Hindlimb muscle (tissue), 1 donor: ENCODE data around the gene NDUFAF8. TPM values are rescaled to one million over a fixed set of nuclear protein-coding genes. Genes with fewer than 3 reads are reported as not detected.

ENCODE experiments used
- DNase-seq: peaks from one replicate; pipeline ENCODE4 v3.0.0-alpha.2; 2013
- polyA plus RNA-seq: library from polyadenylated mRNA; unstranded; fragments of 120-200 nt; gene quantifications from one replicate; pipeline ENCODE4 v1.2.1, GENCODE V29; 2013; ENCODE audit not compliant: insufficient read length

Gene NDUFAF8
- polyA plus RNA-seq, 1 donor, result 48.8 TPM

DNA sequence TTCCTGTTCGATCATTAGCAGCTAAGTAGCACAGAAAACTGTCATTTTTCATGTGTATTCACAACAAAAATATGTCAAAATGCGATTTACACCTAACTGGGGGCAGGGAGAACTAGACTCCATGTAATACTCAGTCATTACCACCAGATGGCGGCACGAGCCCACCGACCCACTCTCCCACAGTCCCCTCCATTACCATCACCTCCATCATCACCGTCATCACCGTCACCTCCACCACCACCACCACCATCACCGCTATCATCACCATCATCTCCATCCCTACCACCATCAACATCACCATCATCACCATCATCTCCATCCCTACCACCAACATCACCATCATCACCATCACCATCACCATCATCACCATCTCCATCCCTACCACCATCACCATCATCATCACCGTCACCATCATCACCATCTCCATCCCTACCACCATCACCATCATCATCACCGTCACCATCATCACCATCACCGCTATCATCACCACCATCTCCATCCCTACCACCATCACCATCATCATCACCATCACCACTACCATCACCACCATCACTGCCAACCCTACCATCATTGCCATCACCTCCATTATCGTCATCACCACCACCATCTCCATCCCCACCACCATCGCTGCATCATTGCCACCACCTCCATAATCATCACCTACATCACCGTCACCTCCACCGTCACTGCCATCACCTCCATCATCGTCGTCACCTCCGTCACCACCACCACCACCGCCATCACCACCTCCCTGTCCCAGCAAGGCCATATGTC is 14.4 kb downstream of the NDUFAF8 start:
- peak; percentile 55 for DNase-seq

DNA sequence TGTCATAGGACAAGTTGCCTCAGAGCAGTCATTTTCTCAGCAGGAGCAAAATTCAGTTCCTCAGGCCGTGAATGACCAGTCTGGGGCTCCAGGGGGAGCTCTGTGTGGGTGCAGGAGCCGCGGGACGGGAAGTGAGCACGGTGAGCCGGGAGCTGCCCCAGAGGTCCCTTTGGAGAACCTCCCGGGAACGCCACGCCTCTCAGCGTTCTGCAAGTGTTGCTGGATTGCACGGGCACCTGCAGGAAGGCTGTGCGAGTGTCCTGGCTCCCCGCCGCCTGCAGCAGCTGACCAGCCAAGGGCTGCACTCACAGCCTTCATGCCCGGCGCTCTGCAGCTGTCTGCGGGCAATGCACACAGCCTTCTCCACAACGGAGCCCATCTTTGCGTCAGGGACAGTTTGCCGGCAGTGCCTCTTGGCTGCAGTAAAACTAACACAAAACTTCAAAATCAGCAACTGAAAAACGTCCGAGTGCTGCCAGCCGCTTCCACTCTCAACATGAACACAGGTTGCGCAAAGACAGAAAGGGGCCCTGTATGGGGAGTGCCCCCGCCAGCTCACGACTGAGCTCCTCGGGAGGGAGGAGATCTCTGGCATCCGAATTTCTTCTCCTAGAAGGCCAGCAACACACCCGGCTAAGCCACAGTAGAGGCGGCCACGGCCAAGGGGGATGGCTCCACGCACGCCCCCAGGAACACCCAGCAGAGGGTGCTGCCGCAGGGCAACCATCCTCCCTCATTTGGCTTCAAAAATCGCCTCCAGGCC is 16.0 kb downstream of the NDUFAF8 start:
- peak; percentile 67 for DNase-seq

DNA sequence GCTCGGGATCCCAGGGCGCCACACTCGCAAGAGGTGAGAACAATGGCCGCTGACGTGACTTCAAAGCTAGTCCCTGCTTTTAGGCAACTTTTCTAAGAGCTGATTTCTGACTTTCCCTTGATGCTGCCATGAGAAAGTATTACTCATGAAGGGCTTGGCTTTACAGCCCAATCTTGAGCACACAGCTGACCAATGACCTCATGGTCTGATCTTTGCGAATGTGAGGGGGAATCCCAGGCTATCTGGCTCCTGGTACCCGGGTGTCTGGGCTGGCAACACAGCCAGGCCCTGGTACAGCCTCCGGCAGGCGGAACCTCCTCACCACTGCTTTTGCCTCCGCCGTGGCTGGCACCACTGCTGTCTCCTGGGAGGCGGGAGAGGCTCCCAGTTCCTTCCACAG is 17.5 kb downstream of the NDUFAF8 start:
- no peak for DNase-seq

DNA sequence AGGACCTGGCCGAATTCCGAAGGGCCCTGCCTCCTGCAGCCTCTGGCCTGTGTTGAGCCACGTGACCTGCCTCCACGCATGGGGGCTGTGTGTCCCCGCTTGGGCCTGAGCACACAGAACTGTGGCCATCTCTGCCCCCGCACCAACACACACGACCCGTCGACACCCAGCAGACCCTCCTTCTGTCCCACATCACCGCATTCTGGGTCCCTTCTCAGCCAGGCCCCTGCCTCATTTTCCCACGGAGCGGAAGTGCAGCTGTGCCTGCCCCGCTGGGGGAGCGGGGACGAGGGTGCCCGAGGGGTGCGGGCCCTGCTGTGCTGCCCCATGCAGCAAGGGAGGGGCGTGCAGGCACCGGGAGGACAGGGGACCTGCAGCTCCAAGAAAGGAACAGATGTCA is 18.4 kb downstream of the NDUFAF8 start:
- DNase-seq, result no peak

GRCh38 chr17:81258292-81258691 is 19.2 kb downstream of the NDUFAF8 start:
- no peak for DNase-seq

DNA sequence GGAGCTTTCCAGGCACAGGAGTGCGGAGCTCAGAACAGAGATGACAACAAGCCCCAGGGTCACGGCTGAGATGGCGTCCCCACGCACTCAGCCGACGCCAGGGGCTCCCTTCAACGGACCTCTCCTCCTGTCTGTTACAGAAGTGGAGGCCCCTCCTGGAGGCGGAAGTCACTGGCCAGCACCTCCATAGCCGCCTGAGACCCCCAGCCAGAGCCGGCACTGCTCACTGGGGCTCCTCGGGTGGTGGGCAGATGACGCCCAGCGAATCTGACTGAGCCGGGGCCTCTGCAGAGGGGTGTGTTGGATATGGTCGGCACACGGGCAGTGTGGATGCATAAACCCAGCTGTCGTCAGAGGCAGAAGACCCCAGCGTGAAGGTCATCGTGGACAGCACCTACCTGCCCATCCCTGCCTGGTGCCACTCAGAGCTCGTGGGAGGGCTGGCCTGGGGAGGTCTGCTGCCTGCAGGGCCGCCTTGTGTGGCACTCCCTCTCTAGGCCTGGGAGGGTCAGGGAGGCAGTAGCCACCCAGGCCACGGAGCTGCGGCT is 20.0 kb downstream of the NDUFAF8 start:
- DNase-seq, result no peak

DNA sequence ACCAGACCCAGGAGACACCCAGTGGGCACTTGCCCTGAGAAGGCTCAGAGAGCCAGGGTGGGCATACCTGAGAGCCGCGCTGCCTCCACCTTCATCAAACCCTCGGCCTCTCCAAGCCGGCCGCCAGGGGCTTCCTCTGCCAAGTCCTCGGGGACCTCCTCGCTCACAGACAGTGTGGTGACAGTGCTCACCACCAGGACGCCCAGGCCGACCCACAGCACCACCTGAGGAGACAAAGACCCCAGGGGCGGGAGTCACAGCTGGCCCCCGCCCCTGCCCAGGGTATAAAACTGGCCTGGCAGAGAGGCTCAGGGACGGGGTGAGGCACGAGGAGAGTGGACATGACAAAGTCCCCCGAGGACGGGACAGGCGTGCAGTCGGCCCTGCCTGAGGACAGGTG is 21.1 kb downstream of the NDUFAF8 start:
- no peak for DNase-seq

DNA sequence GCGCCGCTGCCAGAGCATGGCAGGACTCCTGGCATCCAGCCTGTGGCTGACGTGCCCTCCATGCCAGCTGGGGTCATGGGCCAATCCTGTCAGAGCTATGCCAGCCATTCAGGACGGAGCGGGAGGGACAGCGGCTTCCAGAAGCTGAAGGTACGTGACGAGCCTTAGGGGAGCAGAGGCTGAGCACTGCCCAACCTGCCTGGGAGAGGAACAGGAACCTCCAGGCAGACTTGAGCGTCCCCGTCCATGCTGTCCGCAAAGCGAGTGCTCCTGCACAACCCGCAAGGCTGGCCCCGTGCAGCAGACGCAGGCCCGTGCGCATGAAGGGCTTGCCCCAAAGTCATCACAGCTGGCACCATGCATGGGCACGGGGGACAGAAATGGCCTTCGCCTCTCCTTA is 21.5 kb downstream of the NDUFAF8 start:
- no peak for DNase-seq

DNA sequence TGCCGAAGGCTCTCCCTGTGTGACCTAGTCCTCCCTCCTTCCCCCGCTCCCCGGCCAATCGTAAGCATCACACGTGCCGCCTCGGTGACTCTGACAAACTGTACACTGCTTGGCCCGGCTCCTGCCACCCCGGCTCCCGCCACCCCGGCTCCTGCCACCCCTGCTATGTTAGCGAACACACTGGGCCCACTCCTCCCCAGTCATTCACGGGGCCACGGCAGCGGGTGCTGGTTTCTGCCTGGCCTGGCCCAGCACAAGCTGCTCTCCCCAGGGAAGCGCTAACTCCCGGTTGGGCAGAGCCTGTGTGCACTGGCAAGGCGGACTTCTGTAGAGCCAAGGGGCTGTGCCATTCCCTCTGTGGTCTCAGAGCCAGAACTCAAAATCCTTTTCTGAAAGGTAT is 22.0 kb downstream of the NDUFAF8 start:
- no peak for DNase-seq

GRCh38 chr17:81261582-81262336 is 22.6 kb downstream of the NDUFAF8 start:
- no peak for DNase-seq

GRCh38 chr17:81263371-81264181 is 24.5 kb downstream of the NDUFAF8 start:
- no peak for DNase-seq

DNA sequence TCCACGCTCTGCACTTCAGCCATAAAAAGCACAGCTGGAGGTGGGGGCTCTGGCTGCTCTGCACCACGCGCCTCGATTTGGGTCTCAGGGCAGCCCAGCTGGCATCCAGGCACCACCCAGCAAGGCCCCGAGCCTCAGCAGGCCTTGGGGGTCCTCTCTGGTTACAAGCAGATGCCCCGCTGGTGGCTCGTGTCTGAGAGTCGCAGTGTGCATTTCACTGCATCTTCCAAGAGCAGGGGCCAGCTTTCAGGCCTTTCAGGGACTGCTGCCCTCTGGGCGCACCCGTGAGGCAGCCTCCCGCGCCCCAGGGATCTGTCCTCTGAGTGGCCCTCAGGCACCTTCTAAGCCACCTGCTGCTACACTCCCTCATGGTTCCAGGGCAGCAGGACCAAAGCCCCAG is 25.5 kb downstream of the NDUFAF8 start:
- no peak for DNase-seq

- no peak for DNase-seq
Observed at GRCh38 chr17:81265576-81265975, 26.5 kb downstream of the NDUFAF8 start.

- no peak for DNase-seq
Observed at GRCh38 chr17:81267390-81268067, 28.4 kb downstream of the NDUFAF8 start.

- no peak for DNase-seq
Observed at GRCh38 chr17:81270279-81270678, 31.2 kb downstream of the NDUFAF8 start.

GRCh38 chr17:81271226-81271625 is 32.1 kb downstream of the NDUFAF8 start:
- DNase-seq, result no peak

DNA sequence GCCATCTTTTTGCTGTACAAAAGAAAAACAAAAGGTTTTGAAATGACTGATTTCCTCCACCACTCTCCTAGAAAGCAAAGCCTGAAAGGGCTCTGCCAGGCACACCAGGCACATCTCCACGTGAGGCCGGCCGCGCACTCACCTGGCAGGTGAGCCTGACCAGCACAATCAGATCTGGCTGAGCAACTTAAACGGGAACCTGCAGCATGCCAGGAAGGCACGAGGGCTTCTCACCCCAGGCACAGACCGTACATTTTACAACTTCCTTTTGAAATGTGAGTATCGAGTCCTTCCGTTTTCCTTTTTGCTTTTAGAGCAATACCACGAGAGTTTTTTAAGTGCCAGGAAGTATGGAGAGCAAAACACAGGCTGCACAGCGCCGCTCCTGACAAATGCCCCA is 33.5 kb downstream of the NDUFAF8 start:
- DNase-seq, result no peak

DNA sequence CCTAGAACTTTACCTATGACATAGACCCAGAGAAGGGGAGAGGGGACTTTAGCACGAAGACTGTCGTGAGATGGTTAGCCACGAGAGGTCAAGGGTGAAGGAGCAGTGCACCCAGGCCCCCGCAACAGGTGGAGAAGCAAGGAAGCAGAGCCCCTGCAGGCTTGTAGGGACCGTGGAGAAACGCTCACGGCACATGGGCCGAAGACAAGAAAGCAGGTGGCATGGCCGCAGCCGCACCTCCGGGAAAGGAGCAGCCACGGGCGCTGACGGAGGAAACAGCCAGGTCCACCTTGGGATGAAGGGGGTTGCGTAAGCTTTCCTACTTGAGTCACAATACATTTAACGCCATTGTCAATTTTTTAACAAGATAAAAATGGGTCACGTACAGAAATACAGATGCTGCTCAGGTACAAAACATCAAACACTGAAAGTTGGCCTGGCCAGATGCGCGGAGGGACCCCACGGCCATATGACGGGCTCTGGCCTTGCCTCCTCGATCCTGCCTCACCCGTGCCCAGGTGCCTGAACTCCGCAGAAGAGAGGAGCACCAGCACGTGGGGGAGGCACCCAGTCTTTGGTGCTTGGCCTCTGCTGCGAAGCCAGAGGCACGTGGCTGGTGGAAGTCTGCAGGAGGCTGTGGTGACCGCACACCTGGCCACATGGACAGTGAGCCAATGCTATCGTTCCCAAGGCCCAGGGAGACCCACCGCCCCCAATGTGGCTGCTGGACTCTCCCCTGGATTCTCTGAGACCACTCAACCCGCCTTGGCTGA is 34.8 kb downstream of the NDUFAF8 start:
- DNase-seq, result no peak

DNA sequence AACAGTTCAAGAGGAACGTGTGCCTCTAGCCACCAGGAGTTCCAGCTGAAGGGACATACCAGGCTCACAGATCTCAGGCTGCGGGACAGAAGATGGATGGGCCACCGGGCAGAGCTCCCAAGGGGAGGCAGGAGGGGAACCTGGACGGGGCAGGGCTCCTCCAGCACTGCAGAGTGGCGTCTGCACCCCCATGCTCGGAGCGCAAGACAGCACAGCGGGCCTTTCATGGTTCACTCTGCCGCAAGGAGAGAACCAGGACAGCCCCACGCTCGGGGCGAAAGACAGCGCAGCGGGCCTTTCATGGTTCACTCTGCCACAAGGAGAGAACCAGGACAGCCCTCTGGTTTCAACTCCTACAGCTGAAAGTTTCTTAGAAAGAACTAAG is 35.3 kb downstream of the NDUFAF8 start:
- no peak for DNase-seq

GRCh38 chr17:81276781-81277180 is 37.7 kb downstream of the NDUFAF8 start:
- no peak for DNase-seq

DNA sequence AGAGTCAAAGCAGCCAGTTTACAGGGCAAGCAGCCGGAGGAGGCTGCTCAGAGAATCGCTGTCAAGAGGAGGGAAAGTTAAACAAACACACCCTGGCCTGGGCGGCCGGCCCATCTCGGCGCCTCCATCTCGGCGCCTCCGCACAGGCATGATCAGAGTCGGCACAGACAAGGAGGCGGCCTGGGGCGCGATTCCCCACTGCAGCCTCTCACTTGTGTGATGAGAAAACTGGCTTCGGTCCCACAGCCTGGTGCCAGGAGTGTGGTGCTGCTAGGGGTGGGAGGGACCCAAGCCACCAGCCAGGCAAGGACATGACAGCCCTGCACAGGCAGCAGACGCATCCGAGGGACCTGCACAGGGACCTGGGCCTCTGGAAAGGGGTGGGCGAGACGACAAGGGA is 38.3 kb downstream of the NDUFAF8 start:
- no peak for DNase-seq
